Middle frontal gyrus (tissue), 1 donor: ENCODE measurements around the gene GNAI1.

Experiments used
- DNase-seq: peaks from one replicate; pipeline ENCODE4 v3.0.0-alpha.2; 2015; ENCODE audit warnings: low spot score; ENCODE audit errors: extremely low spot score

The GNAI1 gene

DNA sequence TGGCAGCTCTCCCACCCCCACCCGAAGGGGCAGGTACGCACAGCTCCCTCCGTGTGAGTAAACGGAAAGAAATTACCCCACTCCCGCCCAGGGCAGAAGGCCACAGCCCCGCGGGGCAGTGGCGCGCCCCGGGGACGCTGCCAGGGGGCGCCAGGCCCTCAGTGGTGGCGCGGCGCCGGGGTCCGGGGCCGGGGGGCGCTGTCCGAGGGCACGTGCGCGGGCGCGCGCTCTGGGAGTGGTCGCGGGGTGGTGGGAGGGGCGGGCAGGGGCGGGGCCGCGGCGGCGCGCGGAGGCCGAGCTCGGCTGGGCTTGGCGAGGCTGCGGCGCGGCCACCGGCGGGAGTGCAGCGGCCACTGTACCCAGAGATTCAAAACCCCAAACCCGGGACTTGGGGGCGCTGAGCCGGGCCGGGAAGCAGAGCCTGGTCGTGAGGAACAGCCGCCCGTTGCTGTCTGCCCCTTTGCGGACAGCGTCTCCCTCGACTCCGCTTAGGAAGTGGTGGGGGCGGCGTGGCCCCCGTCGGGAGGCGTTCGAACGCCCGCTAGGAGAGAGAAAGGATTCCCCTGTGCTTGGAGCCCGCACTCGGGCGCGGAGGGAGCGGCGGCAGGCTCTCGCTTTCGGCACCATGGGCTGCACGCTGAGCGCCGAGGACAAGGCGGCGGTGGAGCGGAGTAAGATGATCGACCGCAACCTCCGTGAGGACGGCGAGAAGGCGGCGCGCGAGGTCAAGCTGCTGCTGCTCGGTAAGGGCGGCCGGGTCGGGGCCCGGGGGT is at the start of gene GNAI1:
TSS of gene GNAI1 (plus strand) at position 296 of the 773 bp plus-strand sequence. CDS start at position 626, 330 bp downstream.
- no peak for DNase-seq

DNA sequence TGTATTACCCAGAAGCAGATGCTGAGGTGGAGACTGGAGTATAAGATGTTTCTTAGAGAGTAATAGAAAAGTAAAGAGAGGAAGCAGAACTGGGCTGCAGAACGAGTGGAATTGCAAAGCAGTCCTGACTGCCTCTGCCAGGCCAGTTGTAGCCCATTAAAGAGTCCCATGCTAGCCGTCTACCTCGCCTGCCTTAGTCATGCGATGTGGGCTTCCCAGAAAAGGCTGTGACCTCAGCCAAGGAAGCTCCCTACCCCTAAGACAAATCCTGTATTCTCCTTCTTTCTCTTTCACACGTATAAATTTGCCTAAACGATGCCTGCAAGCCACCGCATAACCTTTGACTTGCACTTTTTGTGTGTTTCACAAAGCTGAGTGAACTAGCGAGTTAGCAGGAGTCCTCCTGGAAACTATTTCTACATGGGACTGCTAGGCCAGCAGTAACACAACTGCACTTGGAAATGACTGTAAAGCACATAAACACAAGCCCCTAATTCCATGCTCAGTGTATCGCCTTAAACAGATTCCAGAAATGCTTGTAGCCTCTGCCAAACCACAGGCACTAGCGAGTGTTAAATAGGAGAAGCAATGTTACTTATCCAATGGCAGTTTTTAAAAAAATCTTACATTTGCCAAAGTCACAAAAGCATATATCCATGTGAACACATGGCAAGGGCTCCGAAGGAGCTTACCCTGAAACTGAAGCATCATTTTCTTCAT is 47.4 kb upstream of the GNAI1 start:
- DNase-seq: no peak

DNA sequence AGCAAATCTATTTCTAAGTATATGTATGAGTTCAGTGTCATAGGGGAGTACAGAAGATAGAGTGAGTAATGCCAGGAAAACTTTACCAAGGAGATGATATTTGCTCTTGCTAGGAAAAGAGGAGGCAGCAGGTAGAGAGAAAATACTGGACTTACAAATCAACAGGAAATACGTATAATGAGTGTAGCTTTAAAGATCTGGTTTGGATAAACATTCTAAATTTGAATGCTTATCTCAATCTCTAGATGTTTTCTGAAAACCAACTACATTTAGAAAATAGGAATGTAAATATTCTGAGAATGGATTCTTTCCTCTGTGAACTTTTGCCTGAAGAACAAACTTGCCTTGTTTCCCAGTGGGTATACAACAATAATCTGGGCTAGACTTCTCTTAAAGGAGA is 46.9 kb upstream of the GNAI1 start:
- DNase-seq: no peak

DNA sequence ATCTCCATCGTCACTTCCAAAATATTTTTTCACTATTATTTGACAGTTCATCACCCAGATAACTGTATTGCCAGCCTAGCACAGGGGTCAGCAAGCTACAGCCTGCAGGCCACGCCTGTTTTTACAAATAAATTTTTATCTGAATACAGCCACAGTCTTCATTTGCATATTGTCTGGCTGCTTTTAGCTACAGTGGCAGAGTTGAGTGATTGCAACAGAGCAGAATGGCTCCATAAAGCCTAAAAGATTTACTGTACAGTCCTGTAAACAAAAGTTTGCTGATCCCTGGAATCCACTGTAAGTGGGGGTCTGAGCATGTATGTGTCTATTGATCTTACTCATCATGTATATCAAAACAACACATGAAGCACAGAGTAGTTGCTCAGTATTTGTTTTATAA is 45.9 kb upstream of the GNAI1 start:
- no peak for DNase-seq

DNA sequence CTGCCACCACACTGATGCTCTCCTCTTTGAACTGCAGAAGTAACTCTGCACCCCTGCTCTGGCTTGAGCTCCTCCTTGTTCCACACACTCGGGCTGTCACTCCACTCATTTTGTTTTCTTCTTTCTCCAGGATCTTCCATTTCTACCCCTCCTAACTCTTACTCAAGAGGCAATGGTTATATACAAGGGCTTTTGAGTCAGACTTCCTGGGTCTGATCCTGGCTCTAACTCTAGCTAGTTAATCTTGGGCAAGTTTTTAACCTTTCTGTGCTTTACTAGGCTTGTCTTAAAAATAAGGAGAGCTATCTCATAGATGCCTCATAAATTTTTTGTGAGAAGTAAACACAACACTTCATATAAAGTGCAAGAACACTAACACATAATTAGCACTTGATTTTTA is 45.3 kb upstream of the GNAI1 start:
- DNase-seq: no peak

DNA sequence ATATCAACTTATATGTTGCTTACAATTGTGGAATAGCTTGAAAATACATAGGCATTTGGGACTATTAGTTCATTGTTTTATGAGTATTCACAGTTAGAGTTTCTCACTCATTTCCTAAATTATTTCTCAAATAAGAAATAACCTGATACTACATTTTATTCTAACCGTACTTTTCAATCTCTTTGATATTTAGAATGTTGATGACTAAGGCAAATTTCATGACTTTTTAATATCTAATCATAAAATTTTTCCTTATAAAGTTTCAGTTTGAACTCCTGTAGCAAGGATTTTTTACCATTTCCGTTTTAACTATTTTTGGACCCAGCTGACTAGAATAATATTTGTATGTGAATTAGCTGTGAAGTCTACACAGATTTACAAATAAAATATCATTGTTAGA is 41.3 kb upstream of the GNAI1 start:
- DNase-seq: no peak

DNA sequence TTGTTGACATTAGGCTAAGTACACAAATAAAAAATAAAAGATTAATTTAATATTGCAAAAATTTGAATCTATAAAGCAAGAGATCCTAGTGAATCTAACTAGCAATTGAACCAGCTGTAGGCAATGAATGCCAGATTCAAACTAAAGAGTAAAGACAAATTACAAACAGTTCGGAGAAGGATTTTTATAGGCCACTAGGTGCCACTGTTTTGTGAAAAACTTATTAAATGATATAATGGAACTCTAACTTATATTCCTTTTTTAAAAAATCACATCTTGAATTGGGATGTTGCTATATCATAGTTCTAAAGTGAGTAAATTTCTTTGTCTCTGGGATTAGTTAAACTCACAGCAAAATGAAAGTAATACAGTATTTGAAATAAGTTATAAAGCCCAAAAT is 39.1 kb upstream of the GNAI1 start:
- peak; percentile 31 for DNase-seq

DNA sequence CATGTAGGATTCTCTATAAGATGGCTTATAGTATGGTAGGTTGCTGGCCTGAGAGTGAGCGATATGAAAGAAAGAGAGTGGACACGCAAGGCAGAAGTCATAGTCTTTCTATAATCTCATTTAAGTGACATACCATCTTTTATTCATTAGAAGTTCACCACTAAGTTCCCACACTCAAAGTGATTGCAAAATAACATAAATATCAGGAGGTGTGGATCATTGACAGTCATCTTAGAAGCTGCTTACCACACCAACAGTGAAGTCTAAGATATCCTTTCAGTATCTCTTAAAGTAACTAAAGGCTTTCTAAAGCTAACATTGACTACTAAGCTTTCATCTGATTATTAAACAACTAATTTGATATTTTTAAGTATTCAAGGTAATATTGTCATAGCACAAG is 36.9 kb upstream of the GNAI1 start:
- DNase-seq: no peak

DNA sequence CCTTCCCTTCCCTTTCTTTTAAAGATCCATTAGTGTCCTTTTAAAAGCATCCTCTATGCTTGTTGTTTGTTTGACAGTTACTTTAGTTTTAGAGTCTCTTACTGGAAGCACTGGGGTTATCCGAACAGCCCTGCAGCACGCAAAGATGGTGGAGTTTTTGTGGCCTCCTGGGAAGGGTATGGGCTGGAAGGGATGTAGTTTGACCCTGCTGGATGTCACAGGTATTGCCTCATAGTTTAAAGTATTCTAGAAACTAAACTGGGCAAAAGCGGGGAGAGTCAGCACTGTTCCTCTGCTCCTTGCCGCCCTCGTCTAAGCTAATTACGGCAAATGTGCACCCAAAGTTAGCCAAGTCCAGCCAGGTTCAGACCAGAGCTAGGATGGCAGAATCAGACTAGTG is 35.8 kb upstream of the GNAI1 start:
- DNase-seq: no peak

DNA sequence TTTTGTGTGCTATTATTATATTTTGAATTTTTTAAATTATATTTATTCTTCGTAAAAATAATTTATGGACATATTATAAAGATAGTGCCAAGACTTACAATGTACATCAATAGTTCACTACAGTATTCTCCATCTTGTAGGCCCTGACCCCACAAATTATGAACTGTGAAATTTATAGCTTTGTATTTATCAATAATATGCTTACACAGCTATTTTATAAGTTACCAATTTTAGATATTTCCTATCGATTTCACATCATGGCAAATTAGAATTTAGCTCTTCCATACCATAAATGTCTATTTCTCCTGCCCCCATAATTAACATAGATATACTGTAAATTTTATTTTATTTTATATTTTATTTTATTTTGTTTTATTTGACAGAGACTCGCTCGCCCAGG is 34.4 kb upstream of the GNAI1 start:
- no peak for DNase-seq

DNA sequence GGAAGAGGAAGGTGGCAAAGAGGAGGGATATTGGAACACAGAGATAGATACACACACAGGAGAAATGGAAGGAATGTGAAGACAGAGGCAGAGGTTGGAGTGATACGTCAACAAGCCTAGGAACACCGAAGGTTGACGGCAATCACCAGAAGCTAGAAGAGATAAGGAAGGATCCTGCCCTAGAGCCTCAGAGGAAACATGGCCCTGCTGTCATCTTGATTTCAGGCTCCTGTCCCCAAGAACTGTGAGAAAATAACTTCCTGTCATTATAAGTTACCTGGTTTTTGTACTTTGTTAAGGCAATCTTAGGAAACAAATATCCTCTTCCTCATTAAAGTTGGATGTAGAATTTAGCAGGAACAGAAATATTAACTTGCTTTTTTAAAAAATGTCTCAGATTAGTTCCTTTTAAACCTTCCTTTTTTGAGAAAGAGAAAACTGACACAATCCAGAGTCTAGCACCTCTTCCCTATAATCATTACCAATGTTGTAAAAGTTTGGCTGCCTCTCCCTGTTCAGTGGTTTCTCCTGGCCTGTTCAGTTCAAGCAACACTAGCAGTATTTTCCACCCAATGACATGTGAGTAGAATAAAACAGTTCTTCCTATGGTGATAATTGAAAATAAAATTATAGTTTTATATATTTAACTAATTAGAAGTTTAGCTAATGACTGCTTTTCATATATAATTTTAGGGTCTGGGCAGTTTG is 28.8 kb upstream of the GNAI1 start:
- no peak for DNase-seq

DNA sequence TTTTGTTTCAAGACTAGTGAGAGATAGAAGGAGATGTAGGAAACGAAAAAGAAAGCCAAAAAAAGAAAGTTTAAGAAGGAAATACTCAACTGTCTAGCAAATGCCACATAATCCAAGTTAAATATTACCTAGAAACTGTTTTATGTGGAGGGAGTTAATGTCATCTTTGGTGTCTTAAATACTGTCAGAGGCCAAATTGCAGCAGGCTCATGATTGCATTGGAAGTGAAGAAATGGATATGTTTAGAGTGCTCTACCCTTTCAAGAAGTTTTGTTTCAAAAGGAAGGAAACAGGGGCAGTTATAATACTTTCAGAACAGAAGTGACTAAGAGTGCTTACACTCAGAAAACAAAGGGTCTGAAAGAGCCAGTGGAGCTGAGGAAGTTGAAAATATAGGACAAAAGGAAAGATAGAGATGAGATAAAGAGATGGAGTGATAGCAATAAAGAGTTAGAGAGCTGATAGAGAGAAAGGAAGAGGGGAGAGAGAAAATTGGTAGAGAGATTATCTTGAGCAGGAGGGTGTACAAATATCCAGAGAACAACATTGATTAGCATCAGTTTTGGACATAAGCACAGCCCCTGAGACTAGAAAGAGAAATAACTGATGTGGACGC is 28.0 kb upstream of the GNAI1 start:
- DNase-seq: no peak

DNA sequence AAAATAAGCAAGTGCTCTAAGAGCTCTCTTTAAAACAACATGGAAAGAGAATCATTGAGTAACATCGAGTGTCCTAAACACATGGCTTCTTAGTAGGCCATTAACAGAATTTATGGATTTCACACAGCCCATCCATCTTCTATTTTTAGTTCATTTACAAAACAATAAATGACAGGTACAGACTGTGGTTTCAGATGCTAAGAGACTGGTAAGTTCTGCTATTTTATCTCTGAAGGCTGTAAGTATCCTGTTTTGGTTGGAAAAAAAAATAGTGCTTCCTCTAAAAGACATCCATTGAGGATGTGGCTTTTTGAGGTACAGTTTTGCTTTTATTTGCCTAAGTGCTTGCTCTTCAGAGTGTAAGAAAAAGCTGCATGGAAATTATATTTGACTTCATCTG is 27.4 kb upstream of the GNAI1 start:
- DNase-seq: no peak

DNA sequence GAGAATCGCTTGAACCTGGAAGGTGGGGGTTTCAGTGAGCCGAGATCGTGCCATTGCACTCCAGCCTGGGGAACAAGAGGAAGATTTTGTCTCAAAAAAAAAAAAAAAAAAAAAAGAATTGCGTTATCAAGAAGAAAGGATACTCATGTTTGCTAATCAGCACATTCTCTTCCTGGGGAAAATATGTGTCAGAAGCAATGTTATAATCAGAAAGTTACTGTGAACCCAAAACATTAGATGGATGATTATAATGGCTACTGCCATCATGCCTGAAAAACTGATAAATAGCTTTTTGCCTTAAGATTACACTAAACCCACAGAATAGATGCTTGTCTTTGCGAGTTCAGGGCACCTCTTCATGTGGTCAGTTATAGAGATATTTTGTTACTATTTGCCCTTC is 24.3 kb upstream of the GNAI1 start:
- DNase-seq: no peak

DNA sequence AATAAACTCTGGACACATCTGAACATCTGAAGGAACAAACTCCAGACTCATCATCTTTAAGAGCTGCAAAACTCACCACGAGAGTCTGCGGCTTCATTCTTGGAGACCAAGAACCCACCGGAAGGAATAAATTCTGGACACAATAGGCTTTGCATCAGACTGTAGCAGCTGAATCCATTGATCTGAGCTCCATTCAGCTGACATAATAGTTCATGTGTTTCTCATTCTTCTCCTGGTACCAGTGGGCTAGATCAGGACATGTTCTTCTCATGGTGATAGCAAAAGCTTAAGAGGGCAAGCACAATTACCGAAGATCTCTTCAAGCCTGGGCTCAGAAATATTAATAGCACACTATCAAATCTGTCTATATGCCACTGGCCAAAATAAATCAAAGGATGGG is 20.5 kb upstream of the GNAI1 start:
- no peak for DNase-seq

DNA sequence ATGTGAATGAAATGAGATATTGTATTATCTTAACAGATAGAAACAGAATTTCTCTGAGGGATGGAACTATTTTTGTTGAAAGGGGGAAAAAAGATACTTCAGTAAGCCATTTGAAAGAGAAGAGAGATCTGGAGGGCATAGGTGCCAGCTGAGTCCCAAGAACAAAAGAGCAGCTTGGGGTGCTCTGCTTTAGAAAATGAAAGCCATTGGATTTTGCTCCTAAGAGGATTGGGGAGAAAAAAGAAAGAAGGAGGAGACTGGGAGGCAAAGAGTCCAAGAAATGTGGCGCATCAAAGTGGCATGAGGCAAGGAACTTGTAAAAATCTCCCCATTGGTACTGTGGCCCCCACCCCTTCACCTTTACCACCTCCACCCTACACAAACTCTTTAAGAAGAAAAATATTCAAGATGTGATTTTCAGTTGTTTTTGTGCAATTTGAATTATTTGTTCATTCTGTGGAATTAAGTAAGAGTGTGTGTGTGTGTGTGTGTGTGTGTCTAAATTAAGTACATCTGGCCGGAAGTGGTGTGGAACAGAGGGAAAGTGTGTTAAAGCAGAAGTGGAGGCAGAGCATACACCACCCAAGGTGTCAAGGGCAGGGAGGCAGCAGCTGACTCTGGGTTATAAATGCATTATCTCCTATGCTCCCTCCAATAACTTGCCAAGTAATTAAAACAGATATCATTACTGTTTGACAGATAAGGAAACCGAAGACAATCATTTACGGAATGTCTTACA is 9.9 kb upstream of the GNAI1 start:
- no peak for DNase-seq

DNA sequence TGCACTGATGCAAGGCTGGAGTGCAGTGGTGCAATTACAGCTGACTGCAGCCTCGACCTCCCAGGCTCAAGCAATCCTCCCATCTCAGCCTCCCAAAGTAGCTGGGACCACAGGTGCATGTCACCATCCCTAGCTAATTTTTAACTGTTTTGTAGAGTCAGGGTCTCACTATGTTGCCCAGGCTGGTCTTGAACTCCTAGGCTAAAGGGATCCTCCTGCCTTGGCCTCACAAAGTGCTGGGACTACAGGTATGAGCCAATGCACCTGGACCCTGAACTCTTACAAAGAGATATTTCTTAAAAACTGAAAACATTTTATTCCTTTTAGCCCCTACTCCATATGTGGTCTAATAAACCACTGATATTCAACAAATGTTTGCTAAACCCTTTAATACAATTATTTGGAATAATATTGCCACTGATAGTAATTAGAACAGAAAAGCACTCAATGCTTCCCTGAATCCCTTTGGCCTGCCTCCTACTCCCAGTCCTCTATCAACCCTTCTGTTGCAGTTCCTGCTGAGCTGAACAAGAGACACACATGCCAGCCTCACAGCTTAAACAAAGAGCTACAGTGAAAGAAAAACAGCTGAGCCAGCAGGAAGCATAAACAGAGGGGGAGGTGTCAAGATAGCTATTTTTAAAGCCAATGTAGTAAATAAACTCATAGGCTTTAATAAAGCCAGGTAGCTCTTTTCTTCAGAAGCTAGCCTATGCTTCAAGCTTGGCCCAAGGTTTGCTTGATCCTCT is 7.0 kb upstream of the GNAI1 start:
- DNase-seq: no peak

DNA sequence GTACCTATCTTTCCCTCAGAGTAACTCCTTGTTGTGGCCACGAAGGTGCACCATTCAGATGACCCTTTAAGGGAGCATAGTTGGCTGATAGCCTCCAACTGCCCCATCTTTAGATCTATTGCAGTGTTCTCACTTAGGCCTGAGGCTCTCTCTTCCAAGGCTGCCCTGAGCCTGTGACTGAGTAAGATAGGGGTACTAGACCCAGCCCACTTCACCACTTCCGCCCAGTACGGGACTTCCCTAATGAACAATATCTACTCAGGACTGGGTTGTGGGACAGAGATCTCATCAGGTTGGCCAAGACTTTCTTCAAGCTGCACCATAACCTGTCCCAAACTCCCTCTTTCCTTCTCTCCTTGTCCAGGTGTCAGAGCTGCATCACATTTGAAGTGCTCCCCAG is 5.7 kb upstream of the GNAI1 start:
- no peak for DNase-seq

DNA sequence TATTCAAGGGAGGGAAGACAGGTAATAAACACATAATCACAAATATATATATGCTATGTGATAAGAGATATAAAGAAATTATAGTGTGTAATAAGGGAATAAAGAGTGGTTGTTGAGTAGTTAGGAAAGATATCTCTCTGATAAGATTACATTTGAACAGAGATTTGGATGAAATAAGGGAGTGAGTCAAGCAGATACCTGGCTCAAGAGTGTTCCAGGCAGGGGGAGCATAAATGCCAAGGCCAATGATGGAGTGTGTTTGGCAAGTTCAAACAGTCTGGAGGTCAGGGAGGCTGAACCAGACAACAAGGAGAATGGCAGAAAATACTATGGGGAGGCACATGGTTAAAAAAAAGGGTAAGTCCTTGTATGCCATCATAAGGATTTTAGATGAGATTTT is 4.8 kb upstream of the GNAI1 start:
- DNase-seq: no peak

DNA sequence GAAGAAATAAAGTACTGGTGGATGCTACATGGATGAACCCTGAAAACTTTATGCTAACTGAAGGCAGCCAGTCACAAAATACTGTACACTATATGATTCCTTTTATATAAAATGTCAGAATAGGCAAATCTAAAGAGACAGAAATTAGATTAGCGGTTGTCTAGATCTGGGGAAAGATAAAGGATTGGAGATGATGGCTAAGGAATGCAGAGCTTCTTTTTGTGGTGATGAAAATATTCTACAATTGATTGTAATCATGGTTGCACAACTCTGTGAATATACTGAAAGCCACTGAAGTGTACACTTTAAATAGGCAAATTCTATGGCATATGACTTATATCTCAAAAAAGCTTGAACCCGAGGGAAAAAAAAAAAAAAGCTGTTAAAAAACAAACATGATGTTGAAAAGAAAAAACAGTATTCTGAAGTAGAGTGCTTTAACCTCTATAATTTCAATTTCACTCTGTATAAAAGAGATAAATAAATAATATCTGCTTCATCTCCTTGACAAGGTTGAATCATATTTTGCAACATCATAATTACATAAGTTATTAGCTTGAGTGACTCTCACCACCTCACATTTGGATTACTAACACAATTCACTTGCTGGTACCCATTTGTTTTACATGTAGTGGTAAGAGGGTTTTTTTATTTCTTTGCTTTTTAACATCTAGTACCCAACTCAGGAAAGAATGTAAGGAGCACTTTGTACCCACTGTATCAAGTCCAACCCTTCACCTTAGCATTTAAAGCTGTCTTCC is 2.8 kb upstream of the GNAI1 start:
- DNase-seq: no peak
